Measurements from ENCODE around the gene PI4K2B. TPM values are rescaled to one million over a fixed set of nuclear protein-coding genes. Genes with fewer than 3 reads are reported as not detected.
"Not testable (repeated sequence)": the region's sequence is repeated elsewhere in the genome, so short reads cannot be mapped to it uniquely, and the experiment has no call there.

PI4K2B gene
- total and polyA plus RNA-seq, 2 experiments from 2014 or later, result 3.3 to 6.5 TPM

DNA sequence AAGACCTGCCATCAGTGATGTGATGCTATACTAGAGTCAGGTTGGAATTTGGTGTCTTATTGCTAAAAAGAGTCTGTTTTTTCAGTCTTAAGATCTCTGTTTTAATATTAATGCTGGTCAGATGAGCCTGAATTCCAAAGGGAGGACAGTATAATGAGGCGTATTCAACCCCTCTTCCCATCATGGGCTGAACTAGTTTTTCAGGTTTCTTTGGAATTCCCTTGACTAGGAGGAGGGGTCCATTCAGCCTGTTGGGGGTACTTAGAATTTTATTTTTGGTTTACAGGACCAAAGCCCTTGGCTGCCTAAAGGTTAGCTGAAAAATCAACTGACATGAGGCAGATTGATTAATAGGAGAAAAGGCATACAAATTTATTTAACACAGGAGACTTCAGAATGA, 24.1 kb upstream of the PI4K2B start:
- Histone ChIP-seq H3K36me3 (no peaks in the 10 kb centered on the region), H3K4me1 (ENCODE audit: low read depth) (peaks cover under 1% of the 10 kb centered on the region), H3K4me3 (no peak overlapping the region), H3K27ac (no peak overlapping the region), H3K27me3 (no peaks in the 10 kb centered on the region), H3K9me3 (ENCODE audit: low read depth) (no peaks in the 10 kb centered on the region)
- TF ChIP-seq, protein P1, sequence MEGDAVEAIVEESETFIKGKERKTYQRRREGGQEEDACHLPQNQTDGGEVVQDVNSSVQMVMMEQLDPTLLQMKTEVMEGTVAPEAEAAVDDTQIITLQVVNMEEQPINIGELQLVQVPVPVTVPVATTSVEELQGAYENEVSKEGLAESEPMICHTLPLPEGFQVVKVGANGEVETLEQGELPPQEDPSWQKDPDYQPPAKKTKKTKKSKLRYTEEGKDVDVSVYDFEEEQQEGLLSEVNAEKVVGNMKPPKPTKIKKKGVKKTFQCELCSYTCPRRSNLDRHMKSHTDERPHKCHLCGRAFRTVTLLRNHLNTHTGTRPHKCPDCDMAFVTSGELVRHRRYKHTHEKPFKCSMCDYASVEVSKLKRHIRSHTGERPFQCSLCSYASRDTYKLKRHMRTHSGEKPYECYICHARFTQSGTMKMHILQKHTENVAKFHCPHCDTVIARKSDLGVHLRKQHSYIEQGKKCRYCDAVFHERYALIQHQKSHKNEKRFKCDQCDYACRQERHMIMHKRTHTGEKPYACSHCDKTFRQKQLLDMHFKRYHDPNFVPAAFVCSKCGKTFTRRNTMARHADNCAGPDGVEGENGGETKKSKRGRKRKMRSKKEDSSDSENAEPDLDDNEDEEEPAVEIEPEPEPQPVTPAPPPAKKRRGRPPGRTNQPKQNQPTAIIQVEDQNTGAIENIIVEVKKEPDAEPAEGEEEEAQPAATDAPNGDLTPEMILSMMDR (IDR thresholded peaks at IDR 0.05; ENCODE audit: low read depth, low read length), result no peak
- no peak for DNase-seq (ENCODE audit: low read depth in 1 of 2, low spot score in 1 of 2)

- H3K27me3 ChIP-seq, result no peaks in the 10 kb centered on the region
- no peak overlapping the region for H3K4me3 ChIP-seq
- no peak for DNase-seq (ENCODE audit: low read depth in 1 of 2, low spot score in 1 of 2)
- no peak overlapping the region for H3K27ac ChIP-seq
- no peaks in the 10 kb centered on the region for H3K4me1 ChIP-seq (ENCODE audit: low read depth)
- TF ChIP-seq, protein P1 (IDR thresholded peaks at IDR 0.05; ENCODE audit: low read depth, low read length), result no peak
- H3K9me3 ChIP-seq (ENCODE audit: low read depth), result no peaks in the 10 kb centered on the region
- no peaks in the 10 kb centered on the region for H3K36me3 ChIP-seq
Measured at GRCh38 chr4:25211721-25212120, 22.1 kb upstream of the PI4K2B start.

- Histone ChIP-seq H3K27ac (no peak overlapping the region), H3K4me3 (no peak overlapping the region), H3K9me3 (ENCODE audit: low read depth) (no peaks in the 10 kb centered on the region), H3K27me3 (no peaks in the 10 kb centered on the region), H3K36me3 (no peaks in the 10 kb centered on the region), H3K4me1 (ENCODE audit: low read depth) (no peaks in the 10 kb centered on the region)
- TF ChIP-seq, protein P1 (IDR thresholded peaks at IDR 0.05; ENCODE audit: low read depth, low read length), result no peak
- no peak for DNase-seq (ENCODE audit: low read depth in 1 of 2, low spot score in 1 of 2)
Measured at GRCh38 chr4:25212822-25213221, 21.0 kb upstream of the PI4K2B start.

- TF ChIP-seq, protein P1 (IDR thresholded peaks at IDR 0.05; ENCODE audit: low read depth, low read length), result no peak
- no peak overlapping the region for H3K27ac ChIP-seq
- H3K4me1 ChIP-seq (ENCODE audit: low read depth), result no peaks in the 10 kb centered on the region
- H3K36me3 ChIP-seq, result no peaks in the 10 kb centered on the region
- no peaks in the 10 kb centered on the region for H3K27me3 ChIP-seq
- no peaks in the 10 kb centered on the region for H3K9me3 ChIP-seq (ENCODE audit: low read depth)
- DNase-seq (ENCODE audit: low read depth in 1 of 2, low spot score in 1 of 2), result no peak
- no peak overlapping the region for H3K4me3 ChIP-seq
Measured at GRCh38 chr4:25213347-25213979, 20.4 kb upstream of the PI4K2B start.

DNA sequence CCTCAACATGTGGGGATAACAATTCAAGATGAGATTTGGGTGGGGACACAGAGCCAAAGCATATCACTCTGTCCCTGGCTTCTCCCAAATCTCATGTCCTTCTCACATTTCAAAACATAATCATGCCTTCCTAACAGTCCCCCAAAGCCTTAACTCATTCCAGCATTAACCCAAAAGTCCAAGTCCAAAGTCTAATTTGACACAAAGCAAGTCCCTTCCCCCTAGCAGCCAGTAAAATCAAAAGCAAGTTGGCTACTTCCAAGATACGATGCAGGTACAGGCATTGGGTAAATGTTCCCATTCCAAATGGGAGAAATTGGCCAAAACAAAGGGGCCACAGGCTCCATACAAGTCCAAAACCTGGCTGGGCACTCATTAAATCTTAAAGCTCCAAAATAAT, 19.1 kb upstream of the PI4K2B start:
- H3K4me1 ChIP-seq (ENCODE audit: low read depth); DNase-seq (ENCODE audit: low read depth in 1 of 2, low spot score in 1 of 2); H3K27ac ChIP-seq; H3K9me3 ChIP-seq (ENCODE audit: low read depth); H3K27me3 ChIP-seq; H3K36me3 ChIP-seq; H3K4me3 ChIP-seq: not testable (repeated sequence)

GRCh38 chr4:25215511-25215910, 18.3 kb upstream of the PI4K2B start:
- H3K4me3 ChIP-seq, result no peak overlapping the region
- no peak for DNase-seq (ENCODE audit: low read depth in 1 of 2, low spot score in 1 of 2)

More at GRCh38 chr4:25215511-25215910, 18.3 kb upstream of the PI4K2B start:
- H3K27me3 ChIP-seq, result no peaks in the 10 kb centered on the region
- H3K9me3 ChIP-seq (ENCODE audit: low read depth), result no peaks in the 10 kb centered on the region
- TF ChIP-seq, protein P1 (IDR thresholded peaks at IDR 0.05; ENCODE audit: low read depth, low read length), result no peak
- no peaks in the 10 kb centered on the region for H3K4me1 ChIP-seq (ENCODE audit: low read depth)
- H3K27ac ChIP-seq, result no peak overlapping the region
- no peaks in the 10 kb centered on the region for H3K36me3 ChIP-seq
